Keratinocyte (primary cell): ENCODE measurements around the gene IL36RN.

Source experiments
- CTCF ChIP-seq, 3 experiments: IDR thresholded peaks in 1 of 3; conservative IDR thresholded peaks in 1 of 3; optimal IDR thresholded peaks in 1 of 3; 2 replicates in 2 of 3; 3 replicates in 1 of 3; pipeline versions ENCODE3 to v1.5.1; 2011; ENCODE audit warnings: low read length in 3 of 3, mild to moderate bottlenecking in 3 of 3, moderate library complexity in 2 of 3, control low read depth in 1 of 3, inconsistent platforms in 1 of 3; ENCODE audit not compliant: insufficient read depth in 2 of 3; ENCODE audit errors: extremely low read depth in 1 of 3
- EZH2 ChIP-seq: IDR thresholded peaks from one replicate; pipeline ENCODE4 v1.6.1; 2012; ENCODE audit warnings: inconsistent platforms, mild to moderate bottlenecking, low read length, moderate library complexity

- no peak for TF ChIP-seq CTCF (optimal IDR thresholded peaks at IDR 0.05 in 1 of 3, IDR thresholded peaks at IDR 0.05 in 1 of 3, conservative IDR thresholded peaks at IDR 0.05 in 1 of 3; ENCODE audit: extremely low read depth in 1 of 3, insufficient read depth in 2 of 3, low read length in 3 of 3)
- no peak for TF ChIP-seq EZH2
Measured at GRCh38 chr2:113009622-113010021, 49.4 kb upstream of the IL36RN start.
